Activated T-helper 9 cell treated with anti-CD3 and anti-CD28 coated beads, Interleukin-2, amount 50 U/mL, for 16 hours (primary cell): ENCODE results near the gene ACSS3.

Source experiments
- DNase-seq: peaks from one replicate; pipeline ENCODE4 v3.0.0-alpha.2; 2020; ENCODE audit warnings: low read depth

The ACSS3 gene

DNA sequence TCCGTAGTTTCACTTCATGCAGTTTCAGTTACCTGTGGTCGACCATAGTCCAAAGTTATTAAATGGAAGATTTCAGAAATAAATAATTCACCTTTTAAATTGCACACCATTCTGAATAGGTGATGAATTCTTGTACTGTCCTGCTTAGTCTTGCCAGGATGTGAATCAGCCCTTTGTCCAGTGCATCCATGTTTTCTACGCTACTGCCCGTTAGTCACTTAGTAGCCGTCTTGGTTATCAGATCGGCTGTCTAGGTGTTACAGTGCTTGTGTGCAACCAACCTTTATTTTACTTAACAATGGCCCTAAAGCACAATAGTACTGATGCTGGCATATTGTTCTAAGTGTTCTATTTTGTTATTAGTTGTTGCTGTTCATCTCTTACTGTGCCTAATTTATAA lies 146.7 kb downstream of the ACSS3 start:
- no peak for DNase-seq

DNA sequence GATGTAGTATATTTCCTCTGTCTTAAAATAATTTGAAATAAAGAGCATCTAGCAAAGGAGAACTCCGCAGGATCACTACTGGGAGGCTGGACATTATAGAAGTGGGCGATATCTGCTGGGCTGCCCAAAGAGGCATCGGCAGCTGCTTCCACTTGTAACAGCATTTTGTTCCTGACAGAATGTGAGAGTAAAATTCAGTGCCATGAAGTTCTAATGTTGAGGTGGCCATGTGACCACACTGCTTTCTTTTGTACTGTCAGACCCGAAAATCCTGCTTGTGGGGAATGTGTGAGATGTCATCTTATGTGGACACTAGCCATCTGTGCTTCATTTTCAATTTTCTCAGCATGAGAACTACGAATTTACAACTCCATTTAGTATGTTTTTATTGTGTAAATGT lies 151.9 kb downstream of the ACSS3 start:
- DNase-seq: no peak

DNA sequence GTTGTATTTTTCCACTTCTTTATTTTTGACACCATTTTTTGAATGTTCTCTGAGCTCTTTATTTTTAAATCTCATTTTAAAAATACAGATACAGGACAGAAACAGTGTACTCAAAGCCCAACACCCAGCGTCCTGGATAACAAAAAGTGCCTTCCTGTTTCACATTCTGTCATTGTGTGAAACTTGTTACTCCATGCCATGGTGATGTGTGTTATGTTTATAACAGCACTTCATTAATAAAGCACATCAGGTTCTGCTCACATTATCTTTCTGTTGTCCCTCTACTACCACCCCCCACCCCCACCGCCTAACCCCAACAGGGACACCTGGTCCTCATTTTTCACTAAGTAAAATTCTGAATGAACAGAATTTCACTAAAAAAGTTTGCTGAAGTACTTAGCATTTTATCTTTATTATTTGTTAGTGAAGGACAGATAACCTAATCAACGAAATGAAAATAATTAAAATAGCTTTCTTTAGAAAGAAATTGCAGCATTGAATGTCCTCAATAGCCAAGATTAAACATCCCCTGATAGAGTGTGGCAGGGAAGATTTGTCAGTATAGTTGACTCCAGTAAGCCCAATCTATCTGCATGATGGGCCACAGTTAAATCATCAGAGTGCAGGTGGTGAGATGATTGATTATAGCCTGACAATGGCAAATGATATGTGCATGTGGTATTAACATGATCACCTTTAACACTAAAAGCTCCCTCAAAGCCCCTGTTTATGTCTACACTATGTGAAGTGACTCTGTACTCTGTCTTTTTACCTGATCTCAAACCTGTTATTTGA lies 153.9 kb downstream of the ACSS3 start:
- no peak for DNase-seq

DNA sequence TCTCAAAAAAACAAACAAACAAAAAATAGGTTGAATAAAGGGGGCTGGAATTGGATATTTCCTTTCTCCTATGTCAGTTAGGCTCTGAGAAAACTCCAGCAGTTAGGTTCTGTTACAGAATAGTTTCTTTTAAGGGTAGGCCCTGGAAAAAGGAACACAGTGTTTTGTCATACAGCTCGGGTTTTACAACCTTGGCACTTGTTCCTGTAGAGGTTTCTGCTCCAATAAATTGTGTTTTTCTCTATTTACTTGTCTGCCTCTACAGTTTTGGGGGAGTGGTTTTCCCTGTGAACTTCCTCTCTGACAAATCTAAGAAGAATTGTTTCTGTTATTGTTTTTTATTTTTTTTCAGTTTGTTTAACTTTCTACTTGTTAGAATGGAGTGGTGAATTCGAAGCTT lies 167.6 kb downstream of the ACSS3 start:
- no peak for DNase-seq

DNA sequence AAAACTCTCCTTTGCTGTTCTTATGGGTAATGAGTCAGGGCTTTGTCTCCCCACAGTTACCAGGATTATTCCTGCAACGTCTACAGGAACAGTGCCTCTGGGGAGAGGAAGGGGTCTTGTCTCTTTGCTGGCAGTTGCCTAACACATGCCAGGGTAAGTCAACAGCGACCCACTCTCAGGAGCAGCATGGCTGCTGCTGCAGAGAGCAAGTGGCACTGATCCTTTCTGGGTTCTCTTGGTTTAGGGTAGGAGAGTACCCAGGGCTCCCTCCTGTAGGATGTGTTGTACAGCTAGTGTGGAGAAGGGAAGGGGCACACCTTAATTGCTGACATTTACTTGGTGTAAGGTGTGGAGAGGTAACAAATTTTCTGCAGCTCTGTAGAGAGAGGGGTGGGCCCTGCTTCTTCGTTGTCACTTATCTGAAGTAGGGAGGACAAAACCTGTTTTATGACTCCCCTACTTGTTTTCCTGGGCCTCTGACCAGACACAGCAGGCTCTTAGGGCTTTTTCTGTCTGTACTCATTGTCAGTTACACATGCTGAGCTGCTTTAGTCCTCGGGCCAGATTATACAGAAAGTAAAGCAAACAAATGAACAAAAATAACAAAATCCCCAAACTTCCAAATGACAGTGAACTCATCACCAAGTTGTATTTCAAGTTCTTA lies 168.2 kb downstream of the ACSS3 start:
- DNase-seq: no peak

DNA sequence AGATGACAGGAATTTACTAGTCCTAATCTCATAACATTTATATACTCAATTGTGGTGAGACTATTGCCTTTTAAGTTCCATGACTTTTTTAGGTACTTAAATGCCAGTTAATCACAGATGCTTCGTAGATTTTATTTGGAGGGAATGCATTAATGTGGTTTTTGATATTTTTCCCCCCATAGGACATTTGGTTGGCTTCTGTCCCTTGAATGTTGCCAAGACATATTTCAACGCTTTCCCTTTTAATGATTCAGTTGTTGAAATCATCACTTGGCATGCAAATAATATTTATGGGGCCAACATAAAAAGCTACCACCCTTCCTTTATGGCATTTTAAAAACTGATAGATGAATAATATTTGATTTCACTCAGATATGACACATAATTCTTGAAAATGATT lies 172.1 kb downstream of the ACSS3 start:
- DNase-seq: no peak

DNA sequence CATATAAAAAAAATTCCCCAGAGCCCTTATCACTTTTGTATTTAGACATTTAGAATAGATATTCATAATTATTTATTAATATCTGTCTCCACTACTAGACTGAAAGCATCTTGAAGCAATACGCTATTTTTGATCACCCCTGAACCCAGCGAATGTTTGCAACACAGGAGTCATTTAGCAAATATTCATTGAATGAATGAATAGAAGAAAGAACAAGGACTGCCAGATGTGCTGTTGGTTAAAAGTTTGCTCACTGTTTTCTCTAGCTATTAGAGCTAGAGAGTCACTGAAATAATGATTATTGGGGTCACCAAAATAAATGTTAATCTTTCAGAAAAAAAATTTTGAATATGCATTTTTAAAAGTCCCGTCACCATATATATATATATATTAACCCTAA lies 174.3 kb downstream of the ACSS3 start:
- DNase-seq: no peak

DNA sequence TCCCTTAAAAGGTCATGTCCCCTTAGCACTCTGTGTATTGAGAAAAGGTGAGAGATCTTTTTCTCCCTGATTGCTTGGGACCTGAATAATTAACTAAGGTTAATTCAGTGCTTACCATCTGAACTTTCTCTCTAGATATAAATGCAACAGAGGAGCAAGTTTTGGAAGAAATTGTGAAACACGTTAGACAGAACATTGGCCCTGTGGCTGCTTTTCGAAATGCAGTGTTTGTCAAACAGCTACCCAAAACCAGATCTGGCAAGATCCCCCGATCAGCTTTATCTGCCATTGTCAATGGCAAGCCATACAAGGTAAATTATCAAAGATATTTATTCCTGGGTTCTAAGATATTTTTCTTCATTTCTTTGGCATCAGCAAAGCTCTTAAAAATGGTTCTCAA lies 175.5 kb downstream of the ACSS3 start:
- DNase-seq: no peak

DNA sequence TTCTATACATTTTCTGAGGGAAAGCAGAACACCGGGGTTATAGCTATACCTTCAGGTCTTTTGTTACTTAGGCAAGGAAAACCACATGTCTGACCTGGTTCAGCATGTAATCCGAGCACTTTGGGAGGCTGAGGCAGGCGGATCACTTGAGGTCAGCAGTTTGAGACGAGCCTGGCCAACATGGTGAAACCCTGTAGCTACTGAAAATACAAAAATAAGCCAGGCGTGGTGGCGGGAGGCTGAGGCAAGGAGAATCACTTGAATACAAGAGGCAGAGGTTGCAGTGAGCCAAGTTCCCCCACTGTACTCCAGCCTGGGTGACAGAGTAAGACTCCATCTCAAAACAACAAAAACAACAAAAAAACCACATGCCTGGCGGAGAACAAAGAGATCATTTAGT lies 177.6 kb downstream of the ACSS3 start:
- no peak for DNase-seq

DNA sequence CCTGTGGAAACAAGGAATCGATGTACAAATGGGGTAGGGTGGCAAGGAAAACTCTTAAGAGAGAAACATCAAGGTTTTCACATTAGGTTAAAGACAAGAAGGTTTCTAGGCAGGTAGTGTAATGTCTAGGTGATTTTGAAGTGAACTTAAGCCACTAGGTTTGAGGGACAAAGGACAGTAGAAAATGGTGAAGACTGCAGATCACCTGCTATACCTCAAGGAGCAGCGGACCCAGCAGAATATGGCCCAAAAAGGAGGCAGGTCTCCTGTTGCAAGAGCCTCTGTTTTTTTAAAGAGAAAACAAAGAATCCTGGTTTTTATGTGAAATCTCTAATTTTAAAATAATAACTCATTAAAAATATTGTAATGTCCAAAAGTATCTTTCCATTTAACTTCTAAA lies 178.1 kb downstream of the ACSS3 start:
- no peak for DNase-seq

DNA sequence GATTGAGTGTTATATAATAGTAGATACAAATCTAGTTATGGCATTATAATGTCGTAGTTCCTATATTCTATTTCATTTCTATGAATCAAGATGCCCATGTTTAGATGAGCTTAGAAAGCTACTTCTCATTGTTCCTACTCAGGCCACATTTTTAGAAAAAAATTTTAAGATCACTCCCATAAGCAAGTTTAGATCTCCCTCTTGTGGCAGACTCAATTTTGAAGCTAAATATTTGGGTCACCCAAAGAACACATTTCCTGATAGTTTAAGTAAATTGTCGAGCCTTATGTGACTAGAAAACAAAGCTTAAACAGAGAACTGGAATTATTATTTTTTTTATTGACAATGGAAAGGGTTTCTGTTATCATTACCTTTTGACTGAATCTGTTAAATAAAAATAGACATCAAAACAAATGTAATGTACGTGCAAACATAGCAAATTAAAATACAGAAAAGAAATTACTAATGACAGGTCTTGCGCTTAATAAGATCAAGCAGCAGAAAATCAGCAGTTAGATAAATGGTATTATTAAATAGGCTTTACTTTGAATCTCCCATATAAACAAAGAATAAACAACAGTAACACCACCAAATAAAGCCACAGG lies 180.2 kb downstream of the ACSS3 start:
- DNase-seq: no peak

DNA sequence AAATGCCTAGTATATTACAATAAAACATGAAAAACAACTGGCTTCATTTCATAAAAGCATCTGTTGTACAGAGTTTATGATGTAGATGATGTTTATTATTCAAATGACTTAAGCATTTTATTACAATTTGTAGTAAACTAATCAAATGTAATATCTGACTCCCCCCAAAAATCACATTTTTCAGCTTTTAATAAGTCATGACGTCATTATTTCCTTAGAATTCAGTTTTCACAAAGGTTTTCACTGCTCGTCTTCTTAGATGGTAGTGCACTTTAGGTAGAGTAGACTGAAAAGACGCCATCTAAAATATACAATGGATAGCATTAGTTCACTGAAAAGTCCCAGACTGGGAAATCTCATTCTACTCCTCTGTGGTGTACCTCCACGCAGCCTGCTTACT lies 181.5 kb downstream of the ACSS3 start:
- no peak for DNase-seq

DNA sequence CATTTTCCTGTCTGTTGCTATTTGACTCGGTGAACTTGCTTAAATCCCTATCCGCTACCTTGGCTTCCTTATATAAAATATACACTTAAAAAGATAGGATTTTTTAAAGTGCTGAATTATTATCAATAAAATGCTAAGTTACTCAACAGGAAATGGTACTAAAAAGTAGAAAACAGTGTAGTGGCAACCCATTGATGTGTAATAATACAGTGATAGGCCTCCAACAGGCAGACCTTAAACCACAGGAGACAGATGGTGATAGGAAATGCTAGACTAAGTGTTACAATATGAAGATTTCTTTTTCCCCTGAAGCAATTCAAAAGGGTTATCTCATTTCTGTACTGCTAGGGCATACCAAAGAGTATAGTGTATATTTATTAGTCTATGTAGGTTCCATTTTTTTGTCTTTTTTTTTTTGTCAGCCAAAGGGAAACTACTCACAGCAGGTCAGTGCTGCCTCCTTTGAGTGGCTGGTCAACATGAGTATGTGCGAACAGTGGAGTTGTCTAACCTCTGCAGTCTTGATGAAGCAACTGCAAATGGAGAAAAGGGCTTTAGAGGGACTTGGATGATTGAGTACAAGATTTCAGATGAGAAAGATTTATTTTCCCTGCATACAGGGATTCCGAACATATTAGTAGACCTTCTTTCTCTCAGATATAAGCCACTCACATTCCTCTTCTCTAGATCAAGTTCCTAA lies 183.8 kb downstream of the ACSS3 start:
- no peak for DNase-seq

DNA sequence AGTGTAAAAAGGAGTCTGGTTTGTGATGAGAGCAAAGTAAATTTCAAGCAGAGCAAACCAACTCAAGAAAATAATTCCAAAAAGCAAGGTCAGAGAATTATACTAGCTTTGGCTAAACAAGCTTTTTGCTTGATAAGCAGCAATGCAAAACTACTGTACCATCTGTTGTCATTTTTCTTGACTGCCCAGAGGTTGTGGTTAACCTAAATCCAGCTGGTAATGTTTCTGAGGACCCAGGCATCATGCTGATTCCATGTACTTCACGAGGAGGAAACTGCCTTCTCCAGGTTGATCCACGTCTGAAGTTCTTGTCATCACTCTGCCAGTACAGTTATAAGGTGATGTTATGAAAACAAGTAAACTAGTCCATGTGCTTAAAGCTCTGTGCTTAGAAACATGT lies 185.2 kb downstream of the ACSS3 start:
- no peak for DNase-seq

DNA sequence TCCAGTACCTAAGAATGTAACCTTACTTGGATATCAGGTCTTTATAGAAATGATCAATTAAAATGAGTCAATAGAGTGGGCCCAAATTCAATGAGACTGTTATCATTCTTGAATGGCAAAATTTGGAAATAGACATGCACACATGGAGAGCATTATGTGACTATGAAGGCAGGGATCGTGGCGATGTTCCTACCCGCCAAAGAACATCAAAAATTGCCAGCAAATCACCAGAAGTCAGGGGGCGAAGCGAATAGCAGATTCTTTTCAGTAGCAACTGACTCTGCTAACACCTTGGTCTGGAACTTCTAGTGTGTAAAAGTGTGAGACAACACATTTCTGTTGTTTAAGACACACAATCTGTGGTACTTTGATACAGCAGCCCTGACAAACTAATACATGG lies 192.5 kb downstream of the ACSS3 start:
- no peak for DNase-seq

DNA sequence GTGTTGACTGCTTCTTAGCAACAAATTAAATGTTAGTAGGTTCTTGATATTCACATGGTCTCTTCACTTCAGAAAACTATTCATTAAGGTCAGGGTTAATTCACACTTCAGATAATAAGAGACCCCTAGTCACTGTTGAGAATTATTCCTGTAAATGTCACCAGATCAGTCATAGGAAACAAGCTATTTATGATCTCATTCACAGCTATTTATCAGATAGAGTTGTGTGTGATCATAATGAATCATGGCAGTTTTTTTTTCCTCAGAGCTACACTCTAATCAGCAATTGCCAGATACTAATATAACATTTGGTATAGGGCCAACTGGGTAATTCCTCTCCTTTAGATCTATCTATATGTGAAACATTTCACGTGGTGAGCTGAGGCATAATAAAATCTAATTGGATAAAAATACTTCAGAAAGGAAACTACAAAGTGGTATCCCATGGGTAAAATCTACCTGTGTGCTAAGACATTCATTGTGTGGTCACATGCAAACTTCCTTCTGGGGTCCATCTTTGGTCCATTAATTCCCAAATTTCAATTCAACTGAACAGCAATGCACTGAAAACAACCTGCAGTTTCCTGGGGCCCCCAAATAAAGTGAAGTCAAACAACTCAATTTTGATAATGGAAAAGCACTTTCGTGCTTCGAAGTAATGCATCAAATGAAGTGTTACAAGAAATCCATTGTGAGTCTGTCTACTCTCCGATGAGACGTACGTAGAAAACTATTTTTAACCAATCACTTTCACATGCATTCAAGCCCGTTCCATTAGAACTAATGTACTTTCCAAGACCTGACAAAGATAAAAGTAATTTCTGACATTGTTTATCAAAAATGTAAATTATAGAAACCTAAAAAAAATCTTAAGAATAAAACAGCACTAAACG lies 197.0 kb downstream of the ACSS3 start:
- DNase-seq: no peak

DNA sequence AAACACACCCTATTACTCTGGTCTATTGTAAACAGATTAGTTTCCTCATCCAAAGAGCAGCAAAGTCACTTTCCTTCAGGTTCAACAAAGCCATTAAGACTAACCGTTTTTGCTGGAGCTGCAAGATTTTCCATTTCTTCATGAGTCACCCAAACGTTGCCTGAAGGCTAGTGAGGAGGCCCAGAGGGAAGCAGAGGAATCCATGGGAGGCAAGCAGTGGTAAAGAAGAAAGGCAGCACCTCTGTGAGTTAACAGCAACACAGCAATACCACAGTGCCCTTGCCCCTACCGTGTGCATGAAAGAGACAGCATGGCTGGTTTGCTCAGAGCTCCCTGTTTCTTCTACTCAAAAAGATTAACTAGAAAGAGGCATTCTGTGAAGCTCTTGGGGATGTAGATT lies 206.3 kb downstream of the ACSS3 start:
- no peak for DNase-seq

DNA sequence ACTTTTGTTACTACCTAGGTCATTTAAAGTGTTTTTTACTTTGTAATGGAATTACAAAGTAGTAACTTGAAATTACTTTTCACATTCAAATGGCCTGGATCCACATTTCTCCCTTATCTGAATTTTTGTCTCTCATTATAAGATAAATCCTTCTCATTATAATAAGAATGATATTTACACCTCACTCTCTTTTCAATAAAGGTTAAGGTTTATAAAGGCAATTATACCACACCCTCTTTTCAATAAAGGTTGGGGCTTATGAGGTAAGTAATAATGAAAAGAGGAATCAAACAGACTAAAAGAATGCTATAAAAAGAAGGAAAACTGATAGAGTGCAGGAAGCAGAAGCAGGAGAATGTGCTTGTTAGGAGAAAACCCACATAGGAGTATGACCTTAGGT lies 210.8 kb downstream of the ACSS3 start:
- no peak for DNase-seq

DNA sequence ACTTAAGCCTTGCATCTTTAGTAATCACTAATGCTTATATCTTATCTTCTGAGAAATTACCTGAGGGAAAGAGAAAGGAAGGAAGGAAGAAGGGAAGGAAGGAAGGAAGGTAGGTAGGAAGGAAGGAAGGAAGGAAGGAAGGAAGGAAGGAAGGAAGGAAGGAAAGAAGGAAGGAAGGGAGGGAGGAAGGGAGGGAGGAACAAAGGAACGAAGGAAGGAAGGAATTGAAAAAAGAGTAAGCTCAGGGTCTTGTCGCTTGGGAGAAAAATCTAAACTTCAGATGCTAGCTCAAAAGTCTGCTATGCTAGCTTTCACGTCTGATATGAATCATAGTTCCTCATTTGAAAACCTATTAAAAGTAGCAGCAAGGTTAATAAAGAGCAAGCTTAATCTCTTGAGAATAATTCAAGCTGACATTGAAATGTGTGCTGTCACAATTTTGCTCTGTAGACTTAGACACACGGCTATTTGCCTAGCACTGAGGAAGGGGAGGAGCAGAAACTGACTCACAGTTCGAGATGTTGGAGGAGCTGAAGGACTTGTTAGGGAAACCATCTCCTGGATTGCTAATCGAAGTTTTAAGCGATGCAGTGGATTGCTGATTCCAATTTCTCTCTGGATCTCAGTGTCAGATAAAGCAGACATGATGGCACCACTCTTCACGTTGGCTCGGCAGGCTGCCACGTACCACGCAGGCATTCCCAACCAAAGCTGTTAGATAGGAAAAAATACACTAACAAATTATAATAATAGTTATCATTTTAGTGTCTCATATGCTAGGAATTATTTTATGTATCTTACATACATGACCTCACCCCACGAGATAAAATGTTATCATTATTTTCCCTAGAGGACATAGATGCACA lies 216.7 kb downstream of the ACSS3 start:
- DNase-seq: no peak

DNA sequence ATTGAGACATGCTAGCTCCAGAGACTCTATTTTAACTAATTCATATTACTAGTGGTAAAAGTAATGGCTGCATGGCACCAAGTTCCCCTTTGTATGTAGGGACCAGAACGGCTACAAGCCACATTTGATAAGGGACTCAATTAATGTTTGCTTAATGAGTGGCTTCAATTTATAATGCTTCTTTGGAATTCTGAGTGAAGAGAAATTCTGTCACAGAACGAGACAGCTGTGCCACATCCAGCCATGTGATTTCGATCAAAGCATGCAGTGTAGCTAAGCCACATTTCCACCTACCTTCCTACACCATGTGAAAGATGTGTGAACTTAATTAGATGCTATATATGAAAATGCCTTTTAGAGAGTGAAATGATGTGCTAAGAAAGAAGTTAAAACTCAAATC lies 217.4 kb downstream of the ACSS3 start:
- DNase-seq: no peak
